GM19099 (cell line): ENCODE results near the gene SIRT4.

Experiments
- POLR2A ChIP-seq: IDR thresholded peaks from 3 replicates; pipeline ENCODE4 v1.6.1; 2011; ENCODE audit warnings: low read depth; ENCODE audit not compliant: insufficient read length; ENCODE audit errors: extremely low read depth

The SIRT4 gene

GRCh38 chr12:120265473-120266179 is 36.5 kb upstream of the SIRT4 start, which contains the start of gene PXN:
PXN (minus strand) TSS chr12:120265730; CDS start chr12:120265629, 101 bp downstream.
- TF ChIP-seq POLR2A: peak; percentile 62

DNA sequence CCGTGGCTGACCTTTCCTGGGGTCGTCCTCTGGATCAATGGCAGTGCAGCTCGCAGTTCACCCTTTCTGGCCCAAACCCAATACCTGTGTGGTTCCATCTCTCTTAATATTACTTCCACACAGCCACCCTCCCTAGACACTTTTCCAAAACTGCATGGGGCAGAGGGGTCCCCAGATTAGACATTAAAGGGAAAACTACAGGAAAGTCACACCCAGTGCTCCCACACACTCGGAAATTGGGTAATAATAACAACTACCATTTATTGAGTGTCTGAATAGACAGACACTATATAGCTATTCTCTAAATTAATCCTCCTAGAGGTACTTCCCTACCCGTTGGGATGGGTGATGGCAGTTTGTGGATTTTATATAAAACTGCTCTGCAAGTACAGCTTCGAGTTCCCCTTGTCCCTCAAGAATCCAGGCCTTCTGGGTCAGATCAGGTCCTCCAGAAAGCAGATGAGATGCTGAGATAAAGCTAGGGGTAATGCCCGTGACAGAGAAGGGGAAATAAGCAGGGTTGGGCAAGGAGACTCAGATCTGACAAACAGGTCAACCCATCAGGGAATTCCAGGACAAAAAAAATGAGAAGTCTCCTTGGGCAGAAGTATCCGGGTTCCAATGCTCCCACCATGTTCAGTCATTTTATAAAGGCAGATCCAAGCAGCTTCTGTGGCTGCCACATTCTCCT is 35.8 kb upstream of the SIRT4 start:
- TF ChIP-seq POLR2A: no peak

DNA sequence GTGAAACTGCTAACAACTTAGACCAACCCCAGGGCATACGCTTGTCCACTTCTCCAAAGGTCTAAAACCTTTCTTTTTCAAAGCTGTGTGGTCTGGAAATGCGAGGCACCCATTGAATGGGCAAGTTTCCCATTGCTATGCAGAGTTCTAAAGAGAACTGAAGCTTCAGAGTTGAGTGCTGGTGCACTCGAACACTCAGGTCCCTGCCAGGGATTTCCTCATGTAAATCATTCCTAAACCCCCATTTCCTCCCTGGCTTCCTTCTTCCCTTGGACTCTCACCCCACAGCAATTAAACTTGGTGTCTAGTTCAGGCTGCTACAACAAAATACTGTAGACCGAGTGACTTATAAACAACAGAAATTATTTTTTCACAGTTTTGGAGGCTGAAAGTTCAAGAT is 34.4 kb upstream of the SIRT4 start:
- no peak for TF ChIP-seq POLR2A

DNA sequence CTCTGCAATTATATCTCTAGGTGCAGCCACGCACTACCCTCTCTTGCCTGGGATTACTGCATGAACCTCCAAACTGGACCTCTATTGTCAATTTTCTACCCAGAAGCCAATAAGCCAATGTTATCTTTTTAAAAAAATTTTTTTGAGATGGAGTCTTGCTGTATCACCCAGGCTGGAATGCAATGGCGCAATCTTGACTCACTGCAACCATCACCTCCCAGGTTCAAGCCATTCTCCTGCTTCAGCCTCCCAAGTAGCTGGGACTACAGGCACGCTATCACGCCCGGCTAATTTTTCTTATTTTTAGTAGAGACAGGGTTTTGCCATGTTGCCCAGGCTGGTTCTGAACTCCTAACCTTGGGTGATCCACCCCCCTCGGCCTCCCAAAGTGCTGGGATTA is 25.4 kb upstream of the SIRT4 start:
- no peak for TF ChIP-seq POLR2A

- no peak for TF ChIP-seq POLR2A
These were observed 23.7 kb upstream of the SIRT4 start for GRCh38 chr12:120278137-120279069.

DNA sequence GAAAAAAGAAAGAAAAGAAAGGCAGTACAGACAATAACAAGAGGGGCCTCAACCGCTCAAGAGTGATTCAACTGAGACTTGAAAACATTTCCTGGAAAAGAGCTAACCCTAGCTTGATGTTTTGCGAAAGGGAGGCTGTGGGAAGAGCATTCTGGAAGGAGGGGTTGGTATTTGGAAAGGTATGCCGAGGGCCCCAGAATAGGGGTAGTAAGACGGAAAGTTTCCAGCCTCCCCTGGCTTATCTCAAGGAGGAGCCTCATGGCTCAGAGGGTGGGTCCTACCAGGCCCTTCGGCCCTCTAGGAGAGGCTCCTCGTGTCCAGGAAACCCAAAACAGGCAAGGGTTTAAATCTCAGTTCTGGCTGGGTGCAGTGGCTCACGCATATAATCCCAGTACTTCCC is 18.8 kb upstream of the SIRT4 start:
- no peak for TF ChIP-seq POLR2A

DNA sequence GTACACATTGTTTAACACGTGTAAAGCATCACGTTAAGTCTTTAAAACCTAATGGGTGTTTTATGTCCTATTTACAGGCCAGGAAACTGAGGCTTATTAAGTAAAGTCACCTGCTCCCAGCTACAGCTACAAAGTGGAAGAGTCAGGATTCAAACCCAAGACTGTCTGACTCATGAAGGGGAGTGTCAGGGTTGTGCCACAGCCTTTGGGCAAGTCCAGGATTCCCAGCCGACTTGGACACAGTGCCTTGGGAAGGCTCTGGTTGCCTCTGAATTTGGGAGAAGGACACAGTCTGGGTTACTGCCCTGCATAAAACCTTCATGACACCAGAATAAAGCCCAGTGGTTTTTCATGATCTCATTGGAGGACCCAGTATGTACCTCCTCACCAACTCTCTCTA is 17.7 kb upstream of the SIRT4 start:
- TF ChIP-seq POLR2A: no peak

DNA sequence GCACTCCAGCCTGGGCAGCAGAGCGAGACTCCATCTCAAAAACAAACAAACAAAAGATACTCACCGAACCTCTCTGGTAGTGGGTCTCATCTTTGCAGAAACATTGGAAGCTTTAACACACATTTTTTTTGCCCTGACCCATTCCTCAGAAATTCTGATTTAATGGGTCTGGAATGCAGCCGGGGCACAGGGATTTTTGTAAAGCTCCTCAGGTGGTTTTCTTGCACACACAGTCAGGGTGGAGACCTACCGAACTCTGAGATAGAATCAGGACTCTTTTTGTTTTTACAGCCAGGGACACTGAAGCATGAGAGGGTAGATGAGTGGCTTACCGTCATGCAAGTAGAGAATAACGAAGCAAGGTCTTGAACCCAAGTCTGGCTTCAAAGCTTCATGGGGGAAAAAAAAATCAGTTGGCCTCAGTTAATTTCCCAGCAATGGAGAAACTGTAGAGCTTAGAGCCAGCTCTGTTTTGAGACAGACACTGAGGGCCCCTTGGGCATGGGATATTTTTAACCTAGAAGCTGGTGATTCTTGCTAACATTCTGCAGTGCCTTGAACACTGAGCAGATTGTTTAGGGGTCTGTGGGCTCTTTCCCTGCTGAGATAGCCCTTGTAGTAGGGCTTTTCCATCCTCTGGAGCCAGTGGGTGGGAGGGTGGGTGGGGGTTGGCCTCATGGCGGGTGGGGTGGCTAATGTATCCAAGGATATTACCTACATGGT is 15.2 kb upstream of the SIRT4 start:
- no peak for TF ChIP-seq POLR2A

GRCh38 chr12:120287491-120287890 is 14.6 kb upstream of the SIRT4 start:
- TF ChIP-seq POLR2A: no peak

GRCh38 chr12:120290609-120291305 is 11.4 kb upstream of the SIRT4 start:
- no peak for TF ChIP-seq POLR2A

DNA sequence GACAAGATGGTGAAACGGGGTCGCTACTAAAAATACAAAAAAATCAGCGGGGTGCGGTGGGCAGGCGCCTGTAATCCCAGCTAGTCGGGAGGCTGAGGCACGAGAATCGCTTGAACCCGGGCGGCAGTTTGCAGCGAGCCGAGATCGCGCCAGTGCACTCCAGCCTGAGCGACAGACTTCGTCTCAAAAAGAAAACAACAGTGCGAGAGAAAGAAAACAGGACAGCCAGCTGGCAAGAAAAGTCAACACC is 9.8 kb upstream of the SIRT4 start:
- TF ChIP-seq POLR2A: no peak

DNA sequence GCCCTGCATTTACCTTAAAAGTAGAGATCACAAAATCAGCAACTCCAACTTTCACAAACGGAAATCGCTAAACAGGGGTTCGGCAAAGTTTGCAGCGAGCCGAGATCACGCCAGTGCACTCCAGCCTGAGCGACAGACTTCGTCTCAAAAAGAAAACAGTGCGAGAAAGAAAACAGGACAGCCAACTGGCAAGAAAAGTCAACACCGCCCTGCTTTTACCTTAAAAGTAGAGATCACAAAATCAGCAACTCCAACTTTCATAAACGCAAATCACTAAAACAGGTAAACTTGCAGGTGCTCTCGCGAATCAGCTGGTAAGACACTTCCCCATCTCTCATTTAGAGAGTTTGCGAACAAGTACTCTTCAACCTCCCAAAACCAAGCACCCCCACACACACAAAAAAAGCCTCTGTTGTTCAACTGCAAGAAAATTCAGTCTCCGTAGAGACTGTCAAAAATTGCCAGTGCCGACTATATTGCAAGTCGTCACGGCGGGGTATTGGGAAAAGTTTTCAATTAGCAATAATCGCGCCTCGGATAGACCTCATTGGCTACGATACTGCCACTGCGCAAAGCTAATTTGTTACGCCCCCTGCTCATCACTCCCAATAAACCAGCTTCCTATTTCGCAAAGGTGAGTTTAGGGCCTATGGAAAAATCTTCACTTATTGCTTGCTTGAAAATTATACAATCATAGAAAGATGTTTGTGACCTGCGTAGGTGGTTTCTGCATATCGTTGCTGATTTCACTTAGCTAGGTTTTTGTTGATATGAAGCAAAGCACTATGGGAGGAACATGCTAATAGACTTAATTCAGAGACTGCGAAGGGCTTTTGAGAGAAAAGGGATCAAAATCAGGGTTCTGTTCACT is 9.2 kb upstream of the SIRT4 start, which contains the start of gene RNU4-1:
RNU4-1 (minus strand) TSS at position 577 of the 871 bp plus-strand sequence.
- peak; percentile 100 for TF ChIP-seq POLR2A

GRCh38 chr12:120314220-120314619 is 12.1 kb downstream of the SIRT4 start:
- TF ChIP-seq POLR2A: no peak

DNA sequence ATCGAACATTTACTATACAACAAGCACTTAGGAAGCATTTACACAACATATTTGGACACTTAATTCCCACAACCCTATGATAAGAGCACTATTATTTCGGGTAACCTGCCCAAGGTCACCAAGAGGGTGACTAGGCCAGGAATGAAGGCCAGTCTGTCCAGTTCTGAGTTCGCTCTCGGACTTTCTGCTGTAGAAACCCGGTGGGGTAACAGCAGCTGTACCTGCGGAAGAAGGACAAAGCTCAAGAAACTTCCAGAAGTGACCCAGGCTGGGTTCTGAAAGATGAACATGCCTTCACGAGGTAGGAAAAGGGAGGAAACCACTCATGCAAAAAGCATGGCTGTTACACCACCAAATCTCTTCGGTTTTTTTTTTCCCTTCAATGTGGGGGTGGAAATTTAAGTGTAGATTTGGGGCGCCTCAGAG is 14.7 kb downstream of the SIRT4 start:
- TF ChIP-seq POLR2A: no peak
